H1 (cell line): ENCODE data around the gene SNAI1. TPM values are rescaled to one million over a fixed set of nuclear protein-coding genes. Genes with fewer than 3 reads are reported as not detected.

Experiments used
- CTCF ChIA-PET: fragments of 300-600 bp; sonication (Branson Sonifier 250); formaldehyde crosslinking; loops from one replicate; lab custom pipeline; 2021; ENCODE audit not compliant: partially characterized antibody; lab: Charles Lee
- POLR2A ChIA-PET: fragments of 300-600 bp; sonication (Branson Sonifier 250); formaldehyde crosslinking; loops from one replicate; lab custom pipeline; 2021; ENCODE audit warnings: inconsistent platforms; ENCODE audit not compliant: partially characterized antibody; lab: Charles Lee
- DNase-seq, 2 experiments: peaks; one replicate each; pipeline versions ENCODE4 v3.0.0 to v3.0.0-alpha.2; 2010 to 2022; ENCODE audit warnings: low spot score in 2 of 2, low read depth in 1 of 2, mixed read lengths in 1 of 2
- FAIRE-seq: peaks from 2 replicates; lab custom pipeline; 2011; peaks lifted over from hg19 to GRCh38; lab: Jason Lieb, UNC
- H2AFZ ChIP-seq: 2 replicates; pipeline ENCODE4 v1.8.1; 2012; ENCODE audit warnings: low read length, inconsistent platforms
- H2AK5ac ChIP-seq: 2 replicates; pipeline ENCODE4 v1.6.1; 2013; ENCODE audit warnings: low read depth, low read length
- H2BK120ac ChIP-seq: replicated peaks from 2 replicates; pipeline ENCODE3; 2013; ENCODE audit warnings: low read depth, low read length, inconsistent platforms
- H2BK12ac ChIP-seq: 2 replicates; pipeline ENCODE4 v1.6.1; 2013; ENCODE audit warnings: low read depth, low read length
- H2BK15ac ChIP-seq: 2 replicates; pipeline ENCODE4 v1.6.1; 2013; ENCODE audit warnings: low read length
- H2BK20ac ChIP-seq: 2 replicates; pipeline ENCODE4 v1.6.1; 2013; ENCODE audit warnings: low read length
- H2BK5ac ChIP-seq: 2 replicates; pipeline ENCODE4 v1.6.1; 2013; ENCODE audit warnings: low read depth, low read length
- H3K14ac ChIP-seq: 2 replicates; pipeline ENCODE4 v1.6.1; 2013; ENCODE audit warnings: inconsistent platforms; ENCODE audit not compliant: insufficient read length
- H3K18ac ChIP-seq: 2 replicates; pipeline ENCODE4 v1.6.1; 2013; ENCODE audit warnings: low read length; ENCODE audit errors: extremely low read depth
- H3K23ac ChIP-seq: 2 replicates; pipeline ENCODE4 v1.6.1; 2013; ENCODE audit warnings: inconsistent platforms; ENCODE audit not compliant: insufficient read length
- H3K23me2 ChIP-seq: 2 replicates; pipeline ENCODE4 v1.6.1; 2013; ENCODE audit warnings: low read depth, low read length
- H3K27ac ChIP-seq: 2 replicates; pipeline ENCODE4 v1.6.1; 2011; ENCODE audit warnings: low read depth, low read length, inconsistent platforms
- H3K27me3 ChIP-seq, 4 experiments: replicated peaks in 1 of 4; 1 replicate in 1 of 4; 2 replicates in 3 of 4; pipeline versions ENCODE4 v1.6.1 to v1.8.1; 2011 to 2013; ENCODE audit warnings: low read length in 3 of 4, mild to moderate bottlenecking in 3 of 4, inconsistent platforms in 2 of 4, mixed read lengths in 2 of 4, moderate library complexity in 1 of 4; ENCODE audit not compliant: control insufficient read depth in 3 of 4, insufficient read depth in 3 of 4; ENCODE audit errors: extremely low read depth in 1 of 4
- H3K36me3 ChIP-seq, 4 experiments: 2 replicates each; pipeline versions ENCODE4 v1.6.1 to v1.8.1; 2011 to 2013; ENCODE audit warnings: mild to moderate bottlenecking in 4 of 4, low read length in 3 of 4, moderate library complexity in 2 of 4, control low read depth in 1 of 4, inconsistent platforms in 1 of 4; ENCODE audit not compliant: insufficient read depth in 4 of 4, control insufficient read depth in 2 of 4
- H3K4ac ChIP-seq: replicated peaks from 2 replicates; pipeline ENCODE3; 2013; ENCODE audit warnings: low read length, low read depth, mixed read lengths, inconsistent platforms; ENCODE audit not compliant: insufficient read length
- H3K4me1 ChIP-seq, 4 experiments: replicated peaks in 1 of 4; 1 replicate in 1 of 4; 2 replicates in 3 of 4; pipeline versions ENCODE4 v1.6.1 to v1.8.1; 2011 to 2013; ENCODE audit warnings: low read length in 3 of 4, inconsistent platforms in 2 of 4, mixed read lengths in 1 of 4; ENCODE audit not compliant: insufficient read depth in 4 of 4, control insufficient read depth in 3 of 4
- H3K4me2 ChIP-seq, 2 experiments: 2 replicates each; pipeline versions ENCODE4 v1.6.1 to v1.8.1; 2011 to 2013; ENCODE audit warnings: low read depth in 2 of 2, low read length in 2 of 2, control low read depth in 1 of 2, inconsistent platforms in 1 of 2, mild to moderate bottlenecking in 1 of 2; ENCODE audit not compliant: insufficient read depth in 1 of 2
- H3K4me3 ChIP-seq, 4 experiments: fragments of 200-600, 300-600 bp in 1 of 4; sonication (generic), shearing (Covaris generic), sonication (Bioruptor Twin) in 1 of 4; 2 replicates each; pipeline versions ENCODE4 v1.5.1 to v1.8.1; 2011 to 2016; ENCODE audit warnings: low read length in 4 of 4, low read depth in 3 of 4, control low read depth in 2 of 4, inconsistent platforms in 2 of 4, mild to moderate bottlenecking in 2 of 4, mixed read lengths in 1 of 4, moderate library complexity in 1 of 4; ENCODE audit not compliant: insufficient read depth in 2 of 4; ENCODE audit errors: extremely low read depth in 1 of 4
- H3K56ac ChIP-seq: replicated peaks from 2 replicates; pipeline ENCODE3; 2013; ENCODE audit warnings: low read depth, mild to moderate bottlenecking, mixed read lengths, low read length, inconsistent platforms; ENCODE audit not compliant: insufficient read length
- H3K79me1 ChIP-seq: 2 replicates; pipeline ENCODE4 v1.6.1; 2013; ENCODE audit warnings: low read depth, low read length, control low read depth
- H3K79me2 ChIP-seq, 2 experiments: 2 replicates each; pipeline versions ENCODE4 v1.6.1 to v1.8.1; 2012 to 2013; ENCODE audit warnings: low read length in 2 of 2, mild to moderate bottlenecking in 2 of 2, inconsistent platforms in 1 of 2; ENCODE audit not compliant: insufficient read depth in 2 of 2, control insufficient read depth in 1 of 2
- H3K9ac ChIP-seq, 4 experiments: replicated peaks in 1 of 4; 1 replicate in 1 of 4; 2 replicates in 3 of 4; pipeline versions ENCODE4 v1.6.1 to v1.8.1; 2011 to 2013; ENCODE audit warnings: low read depth in 3 of 4, low read length in 3 of 4, control low read depth in 2 of 4, mild to moderate bottlenecking in 2 of 4, moderate library complexity in 2 of 4, inconsistent platforms in 1 of 4; ENCODE audit errors: extremely low read depth in 1 of 4
- H3K9me3 ChIP-seq, 2 experiments: 2 replicates each; pipeline versions ENCODE4 v1.6.1 to v1.8.1; 2012 to 2013; ENCODE audit warnings: mild to moderate bottlenecking in 2 of 2, moderate library complexity in 2 of 2, control low read depth in 1 of 2, inconsistent platforms in 1 of 2, low read depth in 1 of 2, low read length in 1 of 2, mixed read lengths in 1 of 2; ENCODE audit not compliant: insufficient read depth in 2 of 2
- H4K20me1 ChIP-seq, 2 experiments: replicated peaks in 1 of 2; 2 replicates each; pipeline versions ENCODE3 to v1.8.1; 2011 to 2013; ENCODE audit warnings: inconsistent platforms in 2 of 2, low read length in 2 of 2, mild to moderate bottlenecking in 1 of 2; ENCODE audit not compliant: insufficient read depth in 2 of 2, control insufficient read depth in 1 of 2
- H4K5ac ChIP-seq: 2 replicates; pipeline ENCODE4 v1.6.1; 2013; ENCODE audit warnings: low read length, low read depth, mixed read lengths, inconsistent platforms; ENCODE audit not compliant: insufficient read length
- H4K8ac ChIP-seq: 2 replicates; pipeline ENCODE4 v1.8.0; 2013; ENCODE audit warnings: mild to moderate bottlenecking, moderate library complexity, low read length, inconsistent platforms; ENCODE audit not compliant: insufficient read depth; ENCODE audit errors: extremely low read depth
- H4K91ac ChIP-seq: replicated peaks from 2 replicates; pipeline ENCODE3; 2013; ENCODE audit warnings: low read length, mixed read lengths, inconsistent platforms; ENCODE audit not compliant: insufficient read length
- BRCA1 ChIP-seq: IDR thresholded peaks from 2 replicates; pipeline ENCODE4 v1.6.1; 2012; ENCODE audit warnings: low read depth, low read length, improper control_type of control experiment
- GABPA ChIP-seq: IDR thresholded peaks from 2 replicates; pipeline ENCODE4 v1.6.1; 2011; ENCODE audit warnings: mild to moderate bottlenecking, low read length, moderate library complexity, borderline replicate concordance; ENCODE audit not compliant: insufficient read depth
- GTF2F1 ChIP-seq: IDR thresholded peaks from 2 replicates; pipeline ENCODE4 v1.6.1; 2012; ENCODE audit warnings: low read depth, low read length, improper control_type of control experiment, borderline replicate concordance
- MAFK ChIP-seq: IDR thresholded peaks from 2 replicates; pipeline ENCODE4 v1.6.1; 2012; ENCODE audit warnings: low read depth, mild to moderate bottlenecking, improper control_type of control experiment, low read length
- RAD21 ChIP-seq, 2 experiments: IDR thresholded peaks in 1 of 2; conservative IDR thresholded peaks in 1 of 2; 2 replicates each; pipeline ENCODE4 v1.6.1; 2011; ENCODE audit warnings: low read depth in 2 of 2, low read length in 2 of 2, improper control_type of control experiment in 1 of 2, inconsistent platforms in 1 of 2, mild to moderate bottlenecking in 1 of 2, moderate library complexity in 1 of 2
- RNF2 ChIP-seq: fragments of 200-900, 300-1000 bp; sonication (generic); IDR thresholded peaks from 2 replicates; pipeline ENCODE4 v1.7.1; 2016; ENCODE audit warnings: borderline replicate concordance, low read depth, mild to moderate bottlenecking, antibody characterized with exemption, low read length; ENCODE audit not compliant: poor library complexity, severe bottlenecking; ENCODE audit errors: missing control alignments
- SP2 ChIP-seq: IDR thresholded peaks from 2 replicates; pipeline ENCODE4 v1.6.1; 2012; ENCODE audit warnings: mild to moderate bottlenecking, low read length, inconsistent platforms
- SP4 ChIP-seq: IDR thresholded peaks from 2 replicates; pipeline ENCODE4 v1.6.1; 2012; ENCODE audit warnings: low read length, inconsistent platforms
- TAF7 ChIP-seq: optimal IDR thresholded peaks from 2 replicates; pipeline ENCODE3; 2011; ENCODE audit warnings: low read depth, mild to moderate bottlenecking, inconsistent platforms, low read length, moderate library complexity, borderline replicate concordance
- WGBS, 2 experiments: shearing (Covaris generic) in 1 of 2; methylation state at CpG; one replicate each; pipeline versions ENCODE4 v1.1.6 to v1.1.7; 2013 to 2015; ENCODE audit warnings: low lambda C conversion rate in 2 of 2, mixed read lengths in 2 of 2, inconsistent platforms in 1 of 2, low coverage in 1 of 2, missing lambda C conversion rate in 1 of 2; ENCODE audit not compliant: insufficient replicate concordance in 2 of 2, insufficient coverage in 1 of 2, insufficient read length in 1 of 2; ENCODE audit errors: extremely low coverage in 1 of 2, missing lambda C conversion rate in 1 of 2; 5-methylcytosine and 5-hydroxymethylcytosine counted together
- polyA plus RNA-seq, 7 experiments: library from polyadenylated mRNA; depleted of rRNA in 3 of 7; stranded (reverse) in 5 of 7; unstranded in 2 of 7; fragments of >200 nt in 5 of 7; fragments of 200-250 nt in 2 of 7; gene quantifications; 1 replicate in 5 of 7; 2 replicates in 1 of 7; 4 replicates in 1 of 7; pipeline versions ENCODE4 v1.2.1 to v1.2.3, GENCODE V29; 2011 to 2013; ENCODE audit warnings: missing spikeins in 2 of 7, mixed read lengths in 2 of 7
- total RNA-seq: library from RNA; stranded (reverse); fragmentation: NEBNext Ultra II Directional; extraction: Animal tissue kit (Norgen Biotek cat#: 25700); gene quantifications from 2 replicates; pipeline ENCODE4 v1.2.1, GENCODE V29; 2021
- TF ChIP-seq, protein P1 (sequence below): IDR thresholded peaks from 2 replicates; pipeline ENCODE4 v1.6.1; 2011; ENCODE audit warnings: low read length, improper control_type of control experiment
- TF ChIP-seq, protein P2 (sequence below): IDR thresholded peaks from 2 replicates; pipeline ENCODE4 v1.6.1; 2012; ENCODE audit warnings: low read length, inconsistent platforms

SNAI1 gene
- total and polyA plus RNA-seq, 2 of the 8 experiments (the other 6 are each of a cell fraction or from before 2014, with no cell fraction given): 6.5 to 8.0 TPM

DNA sequence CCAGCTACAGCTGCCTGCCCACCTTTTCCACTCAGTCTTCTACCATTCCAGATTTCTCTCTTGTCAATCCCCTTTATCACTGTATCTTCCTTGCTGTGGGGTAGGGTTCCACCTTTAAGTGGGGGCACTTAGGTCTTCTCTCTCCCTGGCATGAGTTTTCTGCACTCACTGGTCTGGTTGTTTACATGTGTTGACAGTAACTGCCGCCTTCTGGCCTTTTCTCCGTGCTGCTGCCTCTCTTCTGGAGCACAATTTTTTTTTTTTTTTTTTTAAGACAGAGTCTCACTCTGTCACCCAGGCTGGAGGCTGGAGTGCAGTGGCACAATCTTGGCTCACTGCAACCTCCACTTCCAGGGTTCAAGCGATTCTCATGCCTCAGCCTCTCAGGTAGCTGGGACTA is 34.6 kb upstream of the SNAI1 start:
- peaks cover 6% of the 10 kb centered on the region; the same call in 1 of the 2 replicates for H3K79me1 ChIP-seq
- H2AK5ac ChIP-seq: no peak overlapping the region
- H4K8ac ChIP-seq: no peak overlapping the region
- no peak overlapping the region for H3K23ac ChIP-seq
- no peaks in the 10 kb centered on the region for H3K23me2 ChIP-seq
- no peak overlapping the region for H2AFZ ChIP-seq
- H2BK20ac ChIP-seq: no peak overlapping the region
- H3K36me3 ChIP-seq: peaks cover 26 to 77% (median 47%) of the 10 kb centered on the region in 4 experiments
- no peak overlapping the region for H3K14ac ChIP-seq
- no peak overlapping the region for H2BK15ac ChIP-seq
- no peak overlapping the region for H3K9ac ChIP-seq
- H3K27me3 ChIP-seq: no peaks in the 10 kb centered on the region
- H3K4me3 ChIP-seq: no peak overlapping the region
- POLR2A ChIA-PET: no interaction called here
- CTCF ChIA-PET: no interaction called here
- 98% methylated on average over 3 of the region's 3 CpGs; no CpG with 5 or more reads in 1 of the 2 experiments for WGBS, 2 experiments
- no peak overlapping the region for H2BK120ac ChIP-seq
- no peaks in the 10 kb centered on the region for H3K4me1 ChIP-seq
- H3K4me2 ChIP-seq: no peak overlapping the region
- DNase-seq: no peak
- H4K5ac ChIP-seq: no peak overlapping the region
- no peaks in the 10 kb centered on the region for H3K9me3 ChIP-seq
- peaks cover under 1 to 9% of the 10 kb centered on the region in 2 experiments for H4K20me1 ChIP-seq
- FAIRE-seq: no peak
- no peak overlapping the region for H3K18ac ChIP-seq
- H4K91ac ChIP-seq: no peak overlapping the region
- no peak overlapping the region for H2BK12ac ChIP-seq
- H3K27ac ChIP-seq: no peak overlapping the region
- H3K4ac ChIP-seq: no peak overlapping the region
- peaks cover 0 to 11% of the 10 kb centered on the region in 2 experiments; a peak in 2 of 4 replicates for H3K79me2 ChIP-seq
- no peak overlapping the region for H2BK5ac ChIP-seq
- no peak overlapping the region for H3K56ac ChIP-seq
- TF ChIP-seq GTF2F1 (no peak), GABPA (no peak), TAF7 (no peak), MAFK (no peak), BRCA1 (no peak), SP2 (no peak), RNF2 (no peak), SP4 (no peak), RAD21 (IDR thresholded peaks at IDR 0.05 in 1 of 2, conservative IDR thresholded peaks at IDR 0.05 in 1 of 2; ENCODE audit: low read depth in 2 of 2, low read length in 2 of 2) (no peak)
- TF ChIP-seq, protein P1, sequence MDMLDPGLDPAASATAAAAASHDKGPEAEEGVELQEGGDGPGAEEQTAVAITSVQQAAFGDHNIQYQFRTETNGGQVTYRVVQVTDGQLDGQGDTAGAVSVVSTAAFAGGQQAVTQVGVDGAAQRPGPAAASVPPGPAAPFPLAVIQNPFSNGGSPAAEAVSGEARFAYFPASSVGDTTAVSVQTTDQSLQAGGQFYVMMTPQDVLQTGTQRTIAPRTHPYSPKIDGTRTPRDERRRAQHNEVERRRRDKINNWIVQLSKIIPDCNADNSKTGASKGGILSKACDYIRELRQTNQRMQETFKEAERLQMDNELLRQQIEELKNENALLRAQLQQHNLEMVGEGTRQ: no peak
- TF ChIP-seq, protein P2, sequence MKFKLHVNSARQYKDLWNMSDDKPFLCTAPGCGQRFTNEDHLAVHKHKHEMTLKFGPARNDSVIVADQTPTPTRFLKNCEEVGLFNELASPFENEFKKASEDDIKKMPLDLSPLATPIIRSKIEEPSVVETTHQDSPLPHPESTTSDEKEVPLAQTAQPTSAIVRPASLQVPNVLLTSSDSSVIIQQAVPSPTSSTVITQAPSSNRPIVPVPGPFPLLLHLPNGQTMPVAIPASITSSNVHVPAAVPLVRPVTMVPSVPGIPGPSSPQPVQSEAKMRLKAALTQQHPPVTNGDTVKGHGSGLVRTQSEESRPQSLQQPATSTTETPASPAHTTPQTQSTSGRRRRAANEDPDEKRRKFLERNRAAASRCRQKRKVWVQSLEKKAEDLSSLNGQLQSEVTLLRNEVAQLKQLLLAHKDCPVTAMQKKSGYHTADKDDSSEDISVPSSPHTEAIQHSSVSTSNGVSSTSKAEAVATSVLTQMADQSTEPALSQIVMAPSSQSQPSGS: no peak
